GM12878 (cell line): ENCODE data around the gene NCAPH2. TPM values are rescaled to one million over a fixed set of nuclear protein-coding genes. Genes with fewer than 3 reads are reported as not detected.

Experiments used
- ATF3 ChIP-seq: IDR thresholded peaks from 2 replicates; pipeline ENCODE4 v1.6.1; 2011; ENCODE audit warnings: low read depth, mild to moderate bottlenecking, low read length, moderate library complexity, borderline replicate concordance; ENCODE audit errors: extremely low read depth
- CBFB ChIP-seq: IDR thresholded peaks from 2 replicates; pipeline ENCODE4 v1.6.1; 2016; ENCODE audit warnings: antibody characterized with exemption, low read depth
- E4F1 ChIP-seq: fragments of 450-650 bp; IDR thresholded peaks from 2 replicates; pipeline ENCODE4 v1.6.1; 2018; ENCODE audit warnings: borderline replicate concordance, mild to moderate bottlenecking; ENCODE audit not compliant: partially characterized antibody
- EED ChIP-seq: sonication (generic); IDR thresholded peaks from 2 replicates; pipeline ENCODE4 v1.6.1; 2016; ENCODE audit warnings: antibody characterized with exemption, low read depth
- EGR1 ChIP-seq, 2 experiments: IDR thresholded peaks; 1 replicate in 1 of 2; 2 replicates in 1 of 2; pipeline ENCODE4 v1.6.1; 2011 to 2012; ENCODE audit warnings: low read depth in 2 of 2, low read length in 2 of 2, borderline replicate concordance in 1 of 2, mild to moderate bottlenecking in 1 of 2, moderate library complexity in 1 of 2
- GABPA ChIP-seq: IDR thresholded peaks from 2 replicates; pipeline ENCODE4 v1.6.1; 2014; ENCODE audit warnings: antibody characterized with exemption, low read depth, mild to moderate bottlenecking, inconsistent platforms
- MEF2B ChIP-seq: fragments of 450-650 bp; IDR thresholded peaks from 2 replicates; pipeline ENCODE4 v1.6.1; 2018; ENCODE audit warnings: mild to moderate bottlenecking, moderate library complexity; ENCODE audit not compliant: partially characterized antibody, poor library complexity, severe bottlenecking
- MXI1 ChIP-seq: fragments of 150-350 bp; IDR thresholded peaks from 2 replicates; pipeline ENCODE4 v1.6.1; 2011; ENCODE audit warnings: low read depth, mild to moderate bottlenecking, inconsistent platforms, low read length, improper control_type of control experiment
- RBBP5 ChIP-seq: fragments of 200-600 bp; sonication (generic); conservative IDR thresholded peaks from 2 replicates; pipeline ENCODE4 v1.6.1; 2016
- SRF ChIP-seq, 2 experiments: IDR thresholded peaks; 2 replicates each; pipeline ENCODE4 v1.6.1; 2011; ENCODE audit warnings: low read depth in 2 of 2, low read length in 2 of 2, mild to moderate bottlenecking in 1 of 2, moderate library complexity in 1 of 2
- SUPT20H ChIP-seq: IDR thresholded peaks from 2 replicates; pipeline ENCODE4 v1.6.1; 2011; ENCODE audit warnings: low read depth, mild to moderate bottlenecking, low read length, moderate library complexity, borderline replicate concordance; ENCODE audit not compliant: control insufficient read depth
- TARDBP ChIP-seq: IDR thresholded peaks from 2 replicates; pipeline ENCODE4 v1.6.1; 2016; ENCODE audit warnings: borderline replicate concordance
- TBL1XR1 ChIP-seq: IDR thresholded peaks from 2 replicates; pipeline ENCODE4 v1.6.1; 2012; ENCODE audit warnings: low read depth, low read length, improper control_type of control experiment
- YY1 ChIP-seq: IDR thresholded peaks from 2 replicates; pipeline ENCODE4 v1.6.1; 2011; ENCODE audit warnings: low read depth, mild to moderate bottlenecking, low read length
- ZBED1 ChIP-seq: IDR thresholded peaks from 2 replicates; pipeline ENCODE4 v1.6.1; 2016; ENCODE audit warnings: borderline replicate concordance
- ZBTB40 ChIP-seq: fragments of 450-650 bp; IDR thresholded peaks from 2 replicates; pipeline ENCODE4 v1.6.1; 2016; ENCODE audit warnings: mild to moderate bottlenecking, moderate library complexity, borderline replicate concordance
- polyA plus RNA-seq, 11 experiments: library from polyadenylated mRNA; depleted of rRNA in 4 of 11; unstranded in 6 of 11; stranded (reverse) in 5 of 11; fragments of >200 nt; fragmentation: Nextera tagmentation in 4 of 11; fragmentation: Illumina TruSeq in 1 of 11; extraction: Ambion mirVana in 4 of 11; extraction: Trizol in 1 of 11; gene quantifications; 1 replicate in 1 of 11; 2 replicates in 10 of 11; pipeline versions ENCODE4 v1.2.1 to v1.2.3, GENCODE V29; 2011 to 2016; ENCODE audit warnings: inconsistent platforms in 2 of 11, missing spikeins in 2 of 11, low read depth in 1 of 11
- total RNA-seq, 4 experiments: library from RNA; depleted of rRNA in 3 of 4; stranded (reverse); fragments of >200 nt in 3 of 4; fragmentation: Illumina TruSeq in 1 of 4; extraction: Trizol in 1 of 4; gene quantifications; 2 replicates each; pipeline versions ENCODE4 v1.2.1 to v1.2.3, GENCODE V29; 2013 to 2021
- TF ChIP-seq, protein P1 (sequence below): IDR thresholded peaks from 2 replicates; pipeline ENCODE4 v1.6.1; 2012; ENCODE audit warnings: low read depth, low read length, improper control_type of control experiment
- TF ChIP-seq, protein P2 (sequence below): IDR thresholded peaks from 2 replicates; pipeline ENCODE4 v1.6.1; 2011; ENCODE audit warnings: borderline replicate concordance, low read depth, mild to moderate bottlenecking, moderate library complexity, low read length; ENCODE audit not compliant: insufficient read depth, poor library complexity, severe bottlenecking

NCAPH2 gene
- total and polyA plus RNA-seq, 10 of the 15 experiments (the other 5 are each of a cell fraction or from before 2014, with no cell fraction given), result 5.0 to 110 (median 59.9) TPM

DNA sequence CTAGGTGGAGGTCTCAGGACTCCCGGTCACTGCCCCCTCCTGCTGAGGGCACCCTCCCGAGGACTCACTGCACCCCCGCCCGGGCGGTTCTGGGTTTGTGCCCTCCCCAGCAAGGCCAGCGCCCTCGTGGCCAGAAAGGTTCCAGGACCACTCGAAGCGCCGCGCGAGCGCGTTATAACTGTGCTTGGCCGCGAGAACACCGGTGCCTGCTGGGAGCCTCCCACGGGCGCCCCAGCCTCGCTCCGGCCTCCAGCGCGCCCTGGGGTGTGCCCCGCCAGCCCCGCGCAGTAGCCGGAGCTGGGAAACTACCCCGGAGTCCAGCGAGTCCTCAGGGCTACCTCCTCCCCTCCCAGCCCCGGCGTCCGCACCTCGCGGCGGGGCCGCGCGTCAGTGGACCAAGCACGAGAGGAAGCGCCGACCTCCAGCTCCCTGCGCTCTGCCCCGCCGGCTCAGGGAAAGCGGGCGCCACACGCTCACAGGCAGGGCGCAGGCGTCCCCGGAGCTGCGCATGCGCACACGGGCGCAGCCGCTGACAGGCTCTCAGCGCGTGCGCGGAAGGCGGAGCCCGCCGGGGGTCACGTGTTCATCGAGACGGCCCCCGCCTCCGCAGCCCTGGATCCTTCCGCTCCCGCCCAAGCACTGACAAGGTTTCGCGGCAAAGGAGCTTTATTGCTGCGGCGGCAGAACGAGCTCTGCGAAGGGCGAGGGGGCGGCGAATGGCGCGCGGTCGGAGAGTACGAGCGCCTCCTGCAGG lies 17.3 kb downstream of the NCAPH2 start, which contains the start of gene SCO2 (continued):
- TF ChIP-seq E4F1, result no peak
- no peak for TF ChIP-seq ZBTB40
- no peak for TF ChIP-seq TBL1XR1
- TF ChIP-seq MXI1, result peak; percentile 71
- TF ChIP-seq, protein P1, sequence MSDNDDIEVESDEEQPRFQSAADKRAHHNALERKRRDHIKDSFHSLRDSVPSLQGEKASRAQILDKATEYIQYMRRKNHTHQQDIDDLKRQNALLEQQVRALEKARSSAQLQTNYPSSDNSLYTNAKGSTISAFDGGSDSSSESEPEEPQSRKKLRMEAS, result peak; percentile 88
- peak; percentile 22 for TF ChIP-seq MEF2B
- peak; percentile 82; the same call in 1 of the 2 replicates for TF ChIP-seq ATF3
- no peak for TF ChIP-seq GABPA
- TF ChIP-seq ZBED1, result peak; percentile 30; the same call in 1 of the 2 replicates
- 0 out of 2 replicates have a peak, but pooled peaks have one; percentile 20 for TF ChIP-seq EED
- TF ChIP-seq, protein P2, sequence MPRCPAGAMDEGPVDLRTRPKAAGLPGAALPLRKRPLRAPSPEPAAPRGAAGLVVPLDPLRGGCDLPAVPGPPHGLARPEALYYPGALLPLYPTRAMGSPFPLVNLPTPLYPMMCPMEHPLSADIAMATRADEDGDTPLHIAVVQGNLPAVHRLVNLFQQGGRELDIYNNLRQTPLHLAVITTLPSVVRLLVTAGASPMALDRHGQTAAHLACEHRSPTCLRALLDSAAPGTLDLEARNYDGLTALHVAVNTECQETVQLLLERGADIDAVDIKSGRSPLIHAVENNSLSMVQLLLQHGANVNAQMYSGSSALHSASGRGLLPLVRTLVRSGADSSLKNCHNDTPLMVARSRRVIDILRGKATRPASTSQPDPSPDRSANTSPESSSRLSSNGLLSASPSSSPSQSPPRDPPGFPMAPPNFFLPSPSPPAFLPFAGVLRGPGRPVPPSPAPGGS, result no peak
- TF ChIP-seq RBBP5, result no peak
- TF ChIP-seq TARDBP, result no peak
- peak in 1 of 2 experiments; percentile 96; a peak in 2 of 3 replicates for TF ChIP-seq EGR1 (IDR thresholded peaks at IDR 0.05; ENCODE audit: borderline replicate concordance in 1 of 2, low read depth in 2 of 2, low read length in 2 of 2)
- no peak for TF ChIP-seq SUPT20H
- peak; percentile 69 for TF ChIP-seq CBFB
- no peak for TF ChIP-seq SRF (IDR thresholded peaks at IDR 0.05; ENCODE audit: low read depth in 2 of 2, low read length in 2 of 2)
- TF ChIP-seq YY1, result peak; percentile 67; the same call in 1 of the 2 replicates
